Mammary microvascular endothelial cell (primary cell): ENCODE data around the gene RABL2B. TPM values are rescaled to one million over a fixed set of nuclear protein-coding genes. Genes with fewer than 3 reads are reported as not detected.

Experiments used
- total RNA-seq: library from RNA; depleted of rRNA; stranded (reverse); fragments of >200 nt; gene quantifications from 2 replicates; pipeline ENCODE4 v1.2.3, GENCODE V29; 2015

The RABL2B gene
- total RNA-seq, result 5.5 and 5.8 TPM in 2 replicates

GRCh38 chr22:50783033-50783879, at the start of gene RABL2B:
RABL2B (minus strand) TSS chr22:50783636; CDS start chr22:50782294, 1,342 bp downstream.

DNA sequence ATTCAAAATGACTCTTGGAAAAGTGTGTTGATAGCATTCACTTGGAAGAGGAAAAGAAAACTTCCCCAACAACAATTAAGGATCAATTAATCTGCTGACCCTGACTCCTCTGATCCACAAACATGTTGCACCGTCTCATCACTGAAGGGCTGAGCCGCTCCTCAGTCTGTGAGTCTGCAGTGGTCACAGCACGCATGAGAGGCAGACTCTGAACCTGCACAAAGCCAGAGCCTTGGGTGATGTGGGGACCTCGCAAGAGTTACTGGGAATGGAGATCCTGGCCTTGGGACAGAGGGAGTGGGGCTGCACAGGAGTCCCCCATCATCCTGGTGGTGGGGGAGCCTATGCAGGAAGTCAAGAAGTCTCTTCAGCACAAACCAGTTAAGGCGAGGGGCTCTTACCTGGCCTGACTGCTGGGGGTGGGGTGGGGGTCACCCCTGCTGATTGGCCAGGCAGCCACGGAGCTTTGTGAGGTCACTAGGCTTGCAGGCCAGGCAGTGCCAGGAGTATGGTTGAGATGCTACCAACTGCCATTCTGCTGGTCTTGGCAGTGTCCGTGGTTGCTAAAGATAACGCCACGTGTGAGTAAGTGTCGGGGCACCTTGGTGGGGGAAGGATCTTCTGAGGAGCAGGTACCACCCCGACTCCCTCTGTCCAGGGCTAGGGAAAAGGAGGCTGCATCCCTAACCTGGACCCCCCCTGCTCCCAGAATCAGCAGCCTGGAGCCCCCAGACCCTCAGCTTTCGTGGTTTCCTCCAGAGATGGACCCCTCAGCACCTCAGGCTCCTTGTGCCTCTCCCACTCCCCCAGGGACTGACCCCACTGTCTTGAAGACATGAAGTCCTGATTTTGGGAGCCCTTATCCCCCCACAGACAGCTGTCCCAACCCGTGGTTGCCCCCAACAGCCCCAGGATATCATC, 45.4 kb downstream of the RABL2B start, which contains the start of gene ACR:
Gene ACR (plus strand): TSS at position 477 of the 921 bp plus-strand sequence. CDS start 32 bp downstream, at position 509.

Other genes with a start within 250 kb of the RABL2B start
- not detected in 2 replicates for gene KLHDC7B, start 237.7 kb downstream of the RABL2B start, total RNA-seq
- gene SYCE3, start 220.7 kb downstream of the RABL2B start, total RNA-seq, result not detected in 2 replicates
- 0.60 and 1.5 TPM in 2 replicates for gene CPT1B, start 205.2 kb downstream of the RABL2B start, total RNA-seq
- 25.7 and 26.6 TPM in 2 replicates for gene CHKB, start 200.8 kb downstream of the RABL2B start, total RNA-seq
- 0.07 and 0.34 TPM in 2 replicates for gene MAPK8IP2, start 182.8 kb downstream of the RABL2B start, total RNA-seq
- 25.1 and 27.9 TPM in 2 replicates for gene ARSA, start 155.5 kb downstream of the RABL2B start, total RNA-seq
- 27.8 and 32.5 TPM in 2 replicates for gene SHANK3, start 110.8 kb downstream of the RABL2B start, total RNA-seq
- 0.40 TPM in 1 of 2 replicates, not detected in the other for gene ACR, start 45.4 kb downstream of the RABL2B start, total RNA-seq